GM12878 (cell line): ENCODE results near the gene ARHGAP5.

Experiments used
- CBFB ChIP-seq: IDR thresholded peaks from 2 replicates; pipeline ENCODE4 v1.6.1; 2016; ENCODE audit warnings: antibody characterized with exemption, low read depth
- EP300 ChIP-seq, 2 experiments: fragments of 150-350 bp in 1 of 2; IDR thresholded peaks; 2 replicates each; pipeline ENCODE4 v1.6.1; 2011 to 2012; ENCODE audit warnings: low read depth in 2 of 2, low read length in 2 of 2, borderline replicate concordance in 1 of 2, improper control_type of control experiment in 1 of 2, inconsistent platforms in 1 of 2; ENCODE audit not compliant: control insufficient read depth in 1 of 2
- EZH2 ChIP-seq: IDR thresholded peaks from 2 replicates; pipeline ENCODE4 v1.6.1; 2012; ENCODE audit warnings: low read depth, mild to moderate bottlenecking, control low read depth, inconsistent platforms, low read length, borderline replicate concordance; ENCODE audit not compliant: control insufficient read depth
- HDGF ChIP-seq: fragments of 450-650 bp; IDR thresholded peaks from 2 replicates; pipeline ENCODE4 v1.6.1; 2016; ENCODE audit warnings: antibody characterized with exemption
- IKZF2 ChIP-seq, 2 experiments: fragments of 450-650 bp; IDR thresholded peaks; 2 replicates each; pipeline ENCODE4 v1.6.1; 2017; ENCODE audit warnings: mild to moderate bottlenecking in 2 of 2, moderate library complexity in 2 of 2
- KLF5 ChIP-seq: fragments of 450-650 bp; IDR thresholded peaks from 2 replicates; pipeline ENCODE4 v1.6.1; 2014; ENCODE audit warnings: mild to moderate bottlenecking; ENCODE audit not compliant: partially characterized antibody
- MLLT1 ChIP-seq: fragments of 450-650 bp; IDR thresholded peaks from 2 replicates; pipeline ENCODE4 v1.6.1; 2016; ENCODE audit warnings: mild to moderate bottlenecking
- MTA2 ChIP-seq: fragments of 450-650 bp; IDR thresholded peaks from 2 replicates; pipeline ENCODE4 v1.6.1; 2016; ENCODE audit warnings: low read depth, mild to moderate bottlenecking, moderate library complexity
- POLR2A ChIP-seq: IDR thresholded peaks from 2 replicates; pipeline ENCODE4 v1.6.1; 2011; ENCODE audit warnings: low read depth, mild to moderate bottlenecking, low read length
- TAF1 ChIP-seq: IDR thresholded peaks from 2 replicates; pipeline ENCODE4 v1.6.1; 2011; ENCODE audit warnings: mild to moderate bottlenecking, low read depth, low read length, borderline replicate concordance
- TCF7 ChIP-seq: IDR thresholded peaks from 2 replicates; pipeline ENCODE4 v1.6.1; 2014; ENCODE audit warnings: antibody characterized with exemption, borderline replicate concordance
- ZZZ3 ChIP-seq: IDR thresholded peaks from 2 replicates; pipeline ENCODE4 v1.6.1; 2011; ENCODE audit warnings: low read depth; ENCODE audit not compliant: control insufficient read depth, insufficient read length

- TF ChIP-seq TCF7: no peak
- no peak for TF ChIP-seq TAF1
- peak; percentile 84 to 85 for TF ChIP-seq IKZF2 (IDR thresholded peaks at IDR 0.05)
- no peak for TF ChIP-seq KLF5
- TF ChIP-seq MTA2: peak; percentile 91; the same call in 1 of the 2 replicates
- no peak for TF ChIP-seq MLLT1
- TF ChIP-seq EZH2: no peak
- TF ChIP-seq EP300 (IDR thresholded peaks at IDR 0.05; ENCODE audit: borderline replicate concordance in 1 of 2, control insufficient read depth in 1 of 2, low read depth in 2 of 2, low read length in 2 of 2): 0 out of 4 replicates have a peak, but pooled peaks of 1 of the 2 experiments have one; percentile 9
- TF ChIP-seq POLR2A: no peak
- no peak for TF ChIP-seq HDGF
- TF ChIP-seq CBFB: no peak
- no peak for TF ChIP-seq ZZZ3
These were observed 120.8 kb downstream of the ARHGAP5 start for GRCh38 chr14:32197919-32198318.
